ENCODE results near the gene ITFG2. TPM values are rescaled to one million over a fixed set of nuclear protein-coding genes. Genes with fewer than 3 reads are reported as not detected.

Gene ITFG2
- total RNA-seq, 4 donors from 2014 or later: 29.5 to 90.6 (median 48.4) TPM

DNA sequence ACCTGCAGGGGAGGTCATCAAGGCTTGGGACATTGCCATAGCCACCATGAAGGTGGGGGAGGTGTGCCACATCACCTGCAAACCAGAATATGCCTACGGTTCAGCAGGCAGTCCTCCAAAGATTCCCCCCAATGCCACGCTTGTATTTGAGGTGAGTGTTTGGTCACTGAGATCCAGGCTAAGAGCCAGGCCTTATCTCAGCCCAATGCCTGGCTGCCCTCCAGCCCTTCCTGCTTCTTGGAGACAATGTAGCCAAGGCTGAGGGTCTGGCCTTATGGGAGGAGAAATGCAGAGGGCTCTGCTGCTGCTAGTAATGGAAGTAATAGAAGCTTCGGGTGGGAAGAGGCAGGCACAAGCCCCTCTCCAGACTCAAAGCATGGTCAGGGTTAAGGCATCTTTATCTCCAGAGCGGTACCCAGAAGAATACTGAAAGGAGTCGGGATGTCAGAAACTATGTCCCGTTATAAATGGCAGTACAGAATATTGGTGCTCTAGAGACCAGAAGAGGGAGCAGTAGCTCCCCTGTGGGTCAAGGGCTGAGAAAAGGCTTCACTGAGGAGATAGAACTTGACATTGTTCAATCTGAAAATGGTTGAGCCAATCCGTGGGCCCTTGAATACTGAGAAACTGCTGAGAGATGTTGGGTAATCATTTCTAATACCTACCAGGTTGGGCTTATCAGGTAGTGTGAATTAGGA, 14.6 kb upstream of the ITFG2 start:
- no peak overlapping the region for H3K4me3 ChIP-seq
- no peak for DNase-seq
- no peaks in the 10 kb centered on the region for H3K9me3 ChIP-seq
- H3K27me3 ChIP-seq: no peaks in the 10 kb centered on the region
- peaks cover 0 to 45% (median 18%) of the 10 kb centered on the region in 4 donors for H3K36me3 ChIP-seq
- H3K27ac ChIP-seq: no peak overlapping the region
- in situ Hi-C loops (cut with MboI; ENCODE audit: low pct_ligation_motif_present in 1 of 4, low pct_unique_long_range_greater_than_20kb in 1 of 4, low sequenced_read_pairs in 3 of 4) (no loop called here), intact Hi-C loops (cut with DNase I; ENCODE audit: low total_unique reads) (no loop called here)
- TF ChIP-seq, protein P1, sequence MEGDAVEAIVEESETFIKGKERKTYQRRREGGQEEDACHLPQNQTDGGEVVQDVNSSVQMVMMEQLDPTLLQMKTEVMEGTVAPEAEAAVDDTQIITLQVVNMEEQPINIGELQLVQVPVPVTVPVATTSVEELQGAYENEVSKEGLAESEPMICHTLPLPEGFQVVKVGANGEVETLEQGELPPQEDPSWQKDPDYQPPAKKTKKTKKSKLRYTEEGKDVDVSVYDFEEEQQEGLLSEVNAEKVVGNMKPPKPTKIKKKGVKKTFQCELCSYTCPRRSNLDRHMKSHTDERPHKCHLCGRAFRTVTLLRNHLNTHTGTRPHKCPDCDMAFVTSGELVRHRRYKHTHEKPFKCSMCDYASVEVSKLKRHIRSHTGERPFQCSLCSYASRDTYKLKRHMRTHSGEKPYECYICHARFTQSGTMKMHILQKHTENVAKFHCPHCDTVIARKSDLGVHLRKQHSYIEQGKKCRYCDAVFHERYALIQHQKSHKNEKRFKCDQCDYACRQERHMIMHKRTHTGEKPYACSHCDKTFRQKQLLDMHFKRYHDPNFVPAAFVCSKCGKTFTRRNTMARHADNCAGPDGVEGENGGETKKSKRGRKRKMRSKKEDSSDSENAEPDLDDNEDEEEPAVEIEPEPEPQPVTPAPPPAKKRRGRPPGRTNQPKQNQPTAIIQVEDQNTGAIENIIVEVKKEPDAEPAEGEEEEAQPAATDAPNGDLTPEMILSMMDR (IDR thresholded peaks at IDR 0.05): no peak
- TF ChIP-seq EP300 (IDR thresholded peaks at IDR 0.05; ENCODE audit: low read depth): no peak
- TF ChIP-seq POLR2AphosphoS5 (IDR thresholded peaks at IDR 0.05): no peak
- TF ChIP-seq POLR2A (IDR thresholded peaks at IDR 0.05): no peak
- WGBS, 2 donors (ENCODE audit: low coverage in 1 of 2): 67 to 83% methylated on average over 3 to 7 of the region's 7 CpGs
- peaks cover 0 to 21% (median 18%) of the 10 kb centered on the region in 4 donors for H3K4me1 ChIP-seq

DNA sequence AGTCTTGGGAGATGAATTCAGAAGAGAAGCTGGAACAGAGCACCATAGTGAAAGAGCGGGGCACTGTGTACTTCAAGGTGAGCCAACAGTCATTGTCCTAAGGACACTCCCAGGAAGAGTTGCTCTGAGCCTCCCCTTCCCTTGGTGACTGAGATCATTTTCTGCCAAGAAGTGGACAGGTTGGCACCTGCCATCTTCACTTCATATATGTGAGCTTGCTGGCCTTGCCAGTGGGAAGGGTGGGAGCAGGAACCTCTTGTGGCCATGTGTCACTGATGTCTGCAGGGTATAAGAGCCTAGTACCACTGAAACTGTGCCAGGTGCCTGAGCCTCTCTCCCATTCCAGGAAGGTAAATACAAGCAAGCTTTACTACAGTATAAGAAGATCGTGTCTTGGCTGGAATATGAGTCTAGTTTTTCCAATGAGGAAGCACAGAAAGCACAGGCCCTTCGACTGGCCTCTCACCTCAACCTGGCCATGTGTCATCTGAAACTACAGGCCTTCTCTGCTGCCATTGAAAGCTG, 12.4 kb upstream of the ITFG2 start:
- Histone ChIP-seq H3K4me3 (no peak overlapping the region), H3K27ac (no peak overlapping the region), H3K27me3 (no peaks in the 10 kb centered on the region), H3K9me3 (no peaks in the 10 kb centered on the region), H3K4me1 (peaks cover 0 to 16% (median 12%) of the 10 kb centered on the region in 4 donors), H3K36me3 (peaks cover 0 to 55% (median 20%) of the 10 kb centered on the region in 4 donors)
- WGBS, 2 donors (ENCODE audit: low coverage in 1 of 2): 87% methylated on average over 3 of the region's 3 CpGs; no CpG with 5 or more reads in 1 of the 2 donors
- in situ Hi-C loops (cut with MboI; ENCODE audit: low pct_ligation_motif_present in 1 of 4, low pct_unique_long_range_greater_than_20kb in 1 of 4, low sequenced_read_pairs in 3 of 4) (no loop called here), intact Hi-C loops (cut with DNase I; ENCODE audit: low total_unique reads) (no loop called here)
- no peak for DNase-seq
- TF ChIP-seq, protein P1 (IDR thresholded peaks at IDR 0.05): no peak
- no peak for TF ChIP-seq EP300 (IDR thresholded peaks at IDR 0.05; ENCODE audit: low read depth)
- no peak for TF ChIP-seq POLR2A (IDR thresholded peaks at IDR 0.05)
- TF ChIP-seq POLR2AphosphoS5 (IDR thresholded peaks at IDR 0.05): no peak

DNA sequence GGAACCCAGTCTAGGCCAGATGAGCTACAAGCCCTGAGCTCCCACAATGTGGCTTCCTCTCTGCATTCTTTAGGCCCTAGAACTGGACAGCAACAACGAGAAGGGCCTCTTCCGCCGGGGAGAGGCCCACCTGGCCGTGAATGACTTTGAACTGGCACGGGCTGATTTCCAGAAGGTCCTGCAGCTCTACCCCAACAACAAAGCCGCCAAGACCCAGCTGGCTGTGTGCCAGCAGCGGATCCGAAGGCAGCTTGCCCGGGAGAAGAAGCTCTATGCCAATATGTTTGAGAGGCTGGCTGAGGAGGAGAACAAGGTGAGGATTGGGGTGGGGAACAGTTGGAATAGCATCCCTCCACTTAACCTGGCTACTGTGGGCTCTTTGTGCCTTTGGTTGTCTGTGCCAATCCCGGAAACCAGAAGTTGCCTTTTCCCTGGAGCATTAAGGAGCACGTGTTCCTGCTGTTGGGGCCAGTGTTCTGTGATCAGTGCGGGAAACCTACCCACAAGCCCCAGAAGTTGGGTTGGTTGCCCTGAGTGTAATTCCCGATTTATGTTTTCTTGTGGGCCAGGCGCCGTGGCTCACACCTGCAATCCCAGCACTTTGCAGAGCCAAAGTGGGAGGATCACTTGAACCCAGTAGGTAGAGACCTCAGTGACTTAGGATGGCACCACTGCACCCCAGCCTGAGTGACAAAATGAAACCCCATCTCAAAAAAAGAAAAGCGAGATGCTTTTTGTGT, 11.3 kb upstream of the ITFG2 start:
- intact Hi-C loops (cut with DNase I; ENCODE audit: low total_unique reads): no loop called here
- no peak for TF ChIP-seq POLR2AphosphoS5 (IDR thresholded peaks at IDR 0.05)
- TF ChIP-seq, protein P1 (IDR thresholded peaks at IDR 0.05): no peak
- TF ChIP-seq POLR2A (IDR thresholded peaks at IDR 0.05): no peak
- no peak for TF ChIP-seq EP300 (IDR thresholded peaks at IDR 0.05; ENCODE audit: low read depth)
- H3K27ac ChIP-seq: no peak overlapping the region
- in situ Hi-C loops (cut with MboI; ENCODE audit: low pct_ligation_motif_present in 1 of 4, low pct_unique_long_range_greater_than_20kb in 1 of 4, low sequenced_read_pairs in 3 of 4): no loop called here
- H3K9me3 ChIP-seq: no peaks in the 10 kb centered on the region
- 80 to 100% methylated on average over 1 to 16 of the region's 16 CpGs for whole genome bisulfite sequencing, 2 donors (ENCODE audit: low coverage in 1 of 2)
- no peak for DNase-seq
- no peaks in the 10 kb centered on the region for H3K27me3 ChIP-seq
- H3K4me3 ChIP-seq: no peak overlapping the region
- peaks cover 0 to 55% (median 20%) of the 10 kb centered on the region in 4 donors for H3K36me3 ChIP-seq
- H3K4me1 ChIP-seq: peaks cover 0 to 13% (median 9%) of the 10 kb centered on the region in 4 donors

DNA sequence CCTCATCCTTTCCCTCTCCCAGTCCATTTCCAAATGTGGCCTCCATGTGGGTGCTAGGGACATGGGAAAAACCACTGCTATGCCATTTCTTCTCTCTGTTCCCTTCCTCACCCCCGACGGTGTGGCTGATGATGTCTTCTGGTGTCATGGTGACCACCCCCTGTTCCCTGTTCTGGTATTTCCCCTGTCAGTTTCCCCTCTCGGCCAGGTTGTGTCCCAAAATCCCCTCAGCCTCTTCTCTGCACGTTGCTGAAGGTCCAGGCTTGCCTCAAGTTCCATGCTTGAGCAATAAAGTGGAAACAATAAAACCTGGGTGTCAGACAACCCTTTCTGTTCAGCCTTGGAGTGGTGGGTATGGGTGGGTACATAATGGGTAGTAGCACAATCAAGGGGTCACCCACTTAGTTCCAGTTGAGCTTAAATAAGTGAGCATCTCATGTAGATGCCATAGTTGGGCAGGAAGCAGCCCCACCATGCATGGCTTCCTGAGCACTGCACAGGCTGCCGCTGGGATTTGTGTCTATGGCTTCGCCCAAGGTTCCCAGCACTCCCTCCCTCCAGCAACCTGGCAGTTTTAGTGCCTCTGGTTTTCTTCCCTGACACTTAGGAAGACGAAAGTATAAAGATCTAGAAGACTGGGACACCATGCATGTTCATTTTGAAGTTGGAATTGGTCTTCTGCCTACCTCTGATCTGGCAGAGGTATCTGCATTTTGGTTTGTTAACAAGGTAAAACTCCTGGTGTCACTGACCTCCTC, 8.7 kb upstream of the ITFG2 start:
- peaks cover 0 to 47% (median 19%) of the 10 kb centered on the region in 4 donors for H3K36me3 ChIP-seq
- no peaks in the 10 kb centered on the region for H3K4me1 ChIP-seq
- in situ Hi-C loops (cut with MboI; ENCODE audit: low pct_ligation_motif_present in 1 of 4, low pct_unique_long_range_greater_than_20kb in 1 of 4, low sequenced_read_pairs in 3 of 4): no loop called here
- no peak overlapping the region for H3K27ac ChIP-seq
- no peaks in the 10 kb centered on the region for H3K9me3 ChIP-seq
- H3K4me3 ChIP-seq: no peak overlapping the region
- intact Hi-C loops (cut with DNase I; ENCODE audit: low total_unique reads): no loop called here
- H3K27me3 ChIP-seq: no peaks in the 10 kb centered on the region
- 40 to 78% methylated on average over 1 to 7 of the region's 7 CpGs for WGBS, 2 donors (ENCODE audit: low coverage in 1 of 2)
- DNase-seq: no peak
- TF ChIP-seq POLR2A (IDR thresholded peaks at IDR 0.05) (no peak), EP300 (IDR thresholded peaks at IDR 0.05; ENCODE audit: low read depth) (no peak), POLR2AphosphoS5 (IDR thresholded peaks at IDR 0.05) (no peak)
- TF ChIP-seq, protein P1 (IDR thresholded peaks at IDR 0.05): no peak
